Upper lobe of left lung (tissue), 4 donors: ENCODE measurements around the gene HSPD1.

Experiments
- POLR2A ChIP-seq, 4 donors: fragments of 450-650 bp; IDR thresholded peaks; one replicate each; pipeline ENCODE4 v1.5.1; 2016 to 2017; ENCODE audit warnings: antibody characterized with exemption in 4 of 4, mild to moderate bottlenecking in 2 of 4
- POLR2AphosphoS5 ChIP-seq, 2 donors: sonication (generic); formaldehyde crosslinking; IDR thresholded peaks; one replicate each; pipeline ENCODE4 v1.5.1; 2017; ENCODE audit warnings: antibody characterized with exemption in 2 of 2

DNA sequence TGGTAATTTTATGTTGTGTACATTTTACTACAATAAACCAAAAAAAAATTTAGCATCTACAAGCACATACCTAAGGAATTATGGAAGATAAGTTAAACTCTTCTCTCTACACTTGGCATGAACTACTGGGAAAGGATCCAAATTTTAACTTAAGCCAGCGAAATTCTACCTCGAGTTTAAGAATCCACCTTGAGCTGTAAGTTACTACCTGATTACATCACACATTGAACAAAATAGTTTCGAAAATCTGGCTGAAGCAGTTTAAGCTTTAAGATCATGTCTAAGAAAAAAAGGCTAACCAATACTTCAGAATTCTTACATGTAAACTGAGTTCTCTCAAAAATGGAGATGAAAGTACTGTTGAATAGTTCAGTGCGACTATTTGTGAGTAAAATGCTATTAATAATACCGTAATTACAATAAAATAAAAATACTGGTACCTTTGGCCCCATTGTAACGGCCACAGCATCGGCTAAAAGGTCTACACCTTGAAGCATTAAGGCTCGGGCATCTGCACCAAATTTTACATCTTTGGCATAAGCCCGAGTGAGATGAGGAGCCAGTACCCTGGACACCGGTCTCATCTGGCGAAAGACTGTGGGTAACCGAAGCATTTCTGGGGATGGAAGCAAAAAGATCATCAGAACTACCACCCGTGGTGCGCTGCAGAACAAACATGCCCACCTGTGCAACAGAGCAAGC, 1.3 kb downstream of the HSPD1 start:
- TF ChIP-seq POLR2A (IDR thresholded peaks at IDR 0.05), result no peak
- TF ChIP-seq POLR2AphosphoS5 (IDR thresholded peaks at IDR 0.05), result no peak
